ENCODE measurements around the gene TRAPPC10.

DNA sequence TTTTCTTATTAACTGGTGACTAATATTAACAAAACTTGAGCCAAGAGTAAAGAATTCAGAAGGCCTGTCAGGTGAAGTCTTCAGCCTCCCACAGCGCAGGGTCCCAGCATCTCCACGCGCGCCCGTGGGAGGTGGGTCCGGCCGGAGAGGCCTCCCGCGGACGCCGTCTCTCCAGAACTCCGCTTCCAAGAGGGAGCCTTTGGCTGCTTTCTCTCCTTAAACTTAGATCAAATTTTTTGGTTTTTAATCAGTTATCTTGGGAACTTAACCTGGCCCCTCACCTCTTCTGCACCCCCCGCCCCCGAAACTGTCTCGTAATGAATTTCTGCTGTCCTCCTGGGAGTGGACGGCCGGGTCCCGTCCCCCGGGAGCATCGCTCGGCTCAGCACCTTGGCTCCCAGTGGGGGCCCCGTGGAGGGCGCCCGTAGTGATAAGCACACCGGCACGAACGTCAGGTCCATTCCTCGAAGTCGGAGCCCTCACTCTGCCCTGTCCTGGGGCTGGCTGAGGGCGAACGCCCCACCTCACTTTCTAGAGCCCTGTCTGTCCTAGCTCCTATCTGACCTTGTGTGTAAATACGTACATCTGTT, 29.5 kb upstream of the TRAPPC10 start:
- TF ChIP-seq ZNF24 (IDR thresholded peaks at IDR 0.05) (no peak), MXI1 (IDR thresholded peaks at IDR 0.05; ENCODE audit: low read depth, low read length) (no peak), NBN (IDR thresholded peaks at IDR 0.05) (no peak), NFYB (IDR thresholded peaks at IDR 0.05; ENCODE audit: insufficient read depth, low read depth, low read length) (no peak), HCFC1 (IDR thresholded peaks at IDR 0.05; ENCODE audit: low read length) (no peak), EGR1 (IDR thresholded peaks at IDR 0.05; ENCODE audit: borderline replicate concordance in 1 of 2, low read depth in 2 of 2, low read length in 2 of 2) (no peak)
- TF ChIP-seq, protein P1, sequence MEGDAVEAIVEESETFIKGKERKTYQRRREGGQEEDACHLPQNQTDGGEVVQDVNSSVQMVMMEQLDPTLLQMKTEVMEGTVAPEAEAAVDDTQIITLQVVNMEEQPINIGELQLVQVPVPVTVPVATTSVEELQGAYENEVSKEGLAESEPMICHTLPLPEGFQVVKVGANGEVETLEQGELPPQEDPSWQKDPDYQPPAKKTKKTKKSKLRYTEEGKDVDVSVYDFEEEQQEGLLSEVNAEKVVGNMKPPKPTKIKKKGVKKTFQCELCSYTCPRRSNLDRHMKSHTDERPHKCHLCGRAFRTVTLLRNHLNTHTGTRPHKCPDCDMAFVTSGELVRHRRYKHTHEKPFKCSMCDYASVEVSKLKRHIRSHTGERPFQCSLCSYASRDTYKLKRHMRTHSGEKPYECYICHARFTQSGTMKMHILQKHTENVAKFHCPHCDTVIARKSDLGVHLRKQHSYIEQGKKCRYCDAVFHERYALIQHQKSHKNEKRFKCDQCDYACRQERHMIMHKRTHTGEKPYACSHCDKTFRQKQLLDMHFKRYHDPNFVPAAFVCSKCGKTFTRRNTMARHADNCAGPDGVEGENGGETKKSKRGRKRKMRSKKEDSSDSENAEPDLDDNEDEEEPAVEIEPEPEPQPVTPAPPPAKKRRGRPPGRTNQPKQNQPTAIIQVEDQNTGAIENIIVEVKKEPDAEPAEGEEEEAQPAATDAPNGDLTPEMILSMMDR (IDR thresholded peaks at IDR 0.05 in 2 of 3, conservative IDR thresholded peaks at IDR 0.05 in 1 of 3; ENCODE audit: control insufficient read depth in 2 of 3, extremely low read depth in 1 of 3, insufficient read depth in 1 of 3, low read depth in 3 of 3, low read length in 3 of 3) = no peak
- TF ChIP-seq, protein P2, sequence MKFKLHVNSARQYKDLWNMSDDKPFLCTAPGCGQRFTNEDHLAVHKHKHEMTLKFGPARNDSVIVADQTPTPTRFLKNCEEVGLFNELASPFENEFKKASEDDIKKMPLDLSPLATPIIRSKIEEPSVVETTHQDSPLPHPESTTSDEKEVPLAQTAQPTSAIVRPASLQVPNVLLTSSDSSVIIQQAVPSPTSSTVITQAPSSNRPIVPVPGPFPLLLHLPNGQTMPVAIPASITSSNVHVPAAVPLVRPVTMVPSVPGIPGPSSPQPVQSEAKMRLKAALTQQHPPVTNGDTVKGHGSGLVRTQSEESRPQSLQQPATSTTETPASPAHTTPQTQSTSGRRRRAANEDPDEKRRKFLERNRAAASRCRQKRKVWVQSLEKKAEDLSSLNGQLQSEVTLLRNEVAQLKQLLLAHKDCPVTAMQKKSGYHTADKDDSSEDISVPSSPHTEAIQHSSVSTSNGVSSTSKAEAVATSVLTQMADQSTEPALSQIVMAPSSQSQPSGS (IDR thresholded peaks at IDR 0.05; ENCODE audit: low read length) = no peak

Measured in GM12878 (cell line).